Inferior parietal cortex (tissue), 1 donor: Measurements from ENCODE around the gene SLC39A13.

Experiments
- DNase-seq: peaks from one replicate; pipeline ENCODE4 v3.0.0-alpha.2; 2016; ENCODE audit errors: extremely low spot score

Gene SLC39A13

GRCh38 chr11:47407746-47408590, at the start of gene SLC39A13:
Gene SLC39A13, plus strand, starts transcription at chr11:47408590. Its CDS starts 1,505 bp downstream, at chr11:47410095.
- DNase-seq: peak; percentile 90

- DNase-seq: no peak
These were observed 49.7 kb upstream of the SLC39A13 start for GRCh38 chr11:47358731-47359051.

GRCh38 chr11:47359162-47359561, 49.2 kb upstream of the SLC39A13 start:
- DNase-seq: no peak

GRCh38 chr11:47359586-47359985, 48.8 kb upstream of the SLC39A13 start:
- DNase-seq: no peak

- no peak for DNase-seq
These were observed 48.0 kb upstream of the SLC39A13 start for GRCh38 chr11:47360341-47360740.

GRCh38 chr11:47361419-47361818, 47.0 kb upstream of the SLC39A13 start:
- DNase-seq: no peak

- no peak for DNase-seq
These were observed 42.3 kb upstream of the SLC39A13 start for GRCh38 chr11:47366020-47366490.

GRCh38 chr11:47369676-47370075, 38.7 kb upstream of the SLC39A13 start:
- no peak for DNase-seq

- DNase-seq: no peak
These were observed 36.0 kb upstream of the SLC39A13 start for GRCh38 chr11:47372422-47372821.

- peak; percentile 77 for DNase-seq
These were observed 34.3 kb upstream of the SLC39A13 start for GRCh38 chr11:47373876-47374719.

- DNase-seq: no peak
These were observed 33.7 kb upstream of the SLC39A13 start for GRCh38 chr11:47374720-47375019.

- DNase-seq: no peak
These were observed 33.4 kb upstream of the SLC39A13 start for GRCh38 chr11:47375020-47375419.

- DNase-seq: no peak
These were observed 32.8 kb upstream of the SLC39A13 start for GRCh38 chr11:47375546-47376085.

GRCh38 chr11:47376107-47376524, 32.3 kb upstream of the SLC39A13 start:
- DNase-seq: no peak

- DNase-seq: no peak
These were observed 31.6 kb upstream of the SLC39A13 start for GRCh38 chr11:47376525-47377371.

GRCh38 chr11:47377571-47378009, 30.8 kb upstream of the SLC39A13 start:
- no peak for DNase-seq

GRCh38 chr11:47378010-47378835, 30.2 kb upstream of the SLC39A13 start, which contains the start of gene SPI1:
Gene SPI1, minus strand, starts transcription at chr11:47378547. Its CDS starts 194 bp downstream, at chr11:47378353.
- peak; percentile 44 for DNase-seq

GRCh38 chr11:47378836-47379170, 29.6 kb upstream of the SLC39A13 start:
- DNase-seq: no peak

- DNase-seq: no peak
These were observed 29.1 kb upstream of the SLC39A13 start for GRCh38 chr11:47379317-47379716.

GRCh38 chr11:47380078-47380477, 28.3 kb upstream of the SLC39A13 start:
- DNase-seq: no peak

GRCh38 chr11:47383071-47383470, 25.3 kb upstream of the SLC39A13 start:
- no peak for DNase-seq
